HepG2 (cell line): ENCODE data around the gene UNC5CL. TPM values are rescaled to one million over a fixed set of nuclear protein-coding genes. Genes with fewer than 3 reads are reported as not detected.

ENCODE experiments used
- CENPT ChIP-seq: sonication (generic); formaldehyde crosslinking; IDR thresholded peaks from 2 replicates; pipeline ENCODE4 v1.8.0; 2022; ENCODE audit warnings: low read depth, mild to moderate bottlenecking, moderate library complexity, missing genetic modification reagents
- FOXC1 ChIP-seq: sonication (generic); formaldehyde crosslinking; IDR thresholded peaks from 2 replicates; pipeline ENCODE4 v1.8.0; 2022; ENCODE audit warnings: mild to moderate bottlenecking, missing genetic modification reagents, borderline replicate concordance
- FOXJ3 ChIP-seq: sonication (generic); formaldehyde crosslinking; IDR thresholded peaks from 2 replicates; pipeline ENCODE4 v1.4.0; 2020; ENCODE audit warnings: missing genetic modification reagents, mild to moderate bottlenecking, borderline replicate concordance
- HMG20B ChIP-seq: conservative IDR thresholded peaks from 2 replicates; pipeline ENCODE4 v1.6.1; 2016; ENCODE audit warnings: missing genetic modification reagents, missing compliant biosample characterization
- MIER2 ChIP-seq: IDR thresholded peaks from 2 replicates; pipeline ENCODE4 v1.6.1; 2016; ENCODE audit warnings: missing biosample characterization, missing genetic modification reagents
- MYNN ChIP-seq: sonication (generic); formaldehyde crosslinking; IDR thresholded peaks from 2 replicates; pipeline ENCODE4 v1.4.0; 2020; ENCODE audit warnings: mild to moderate bottlenecking, low read depth, missing genetic modification reagents
- SP4 ChIP-seq: sonication (generic); formaldehyde crosslinking; IDR thresholded peaks from 2 replicates; pipeline ENCODE4 v1.8.1; 2023; ENCODE audit warnings: mild to moderate bottlenecking, missing genetic modification reagents
- TCF7L2 ChIP-seq: IDR thresholded peaks from 2 replicates; pipeline ENCODE4 v1.6.1; 2011; ENCODE audit warnings: mild to moderate bottlenecking, low read depth, low read length, moderate library complexity
- ZFAT ChIP-seq: sonication (generic); formaldehyde crosslinking; conservative IDR thresholded peaks from 2 replicates; pipeline ENCODE4 v1.8.1; 2023; ENCODE audit warnings: missing genetic modification reagents, inconsistent platforms
- ZMAT3 ChIP-seq: sonication (generic); formaldehyde crosslinking; conservative IDR thresholded peaks from 2 replicates; pipeline ENCODE4 v1.7.0; 2021; ENCODE audit warnings: missing genetic modification reagents
- ZNF282 ChIP-seq: fragments of 450-650 bp; IDR thresholded peaks from 2 replicates; pipeline ENCODE4 v1.6.1; 2018; ENCODE audit not compliant: partially characterized antibody
- ZNF350 ChIP-seq: sonication (generic); formaldehyde crosslinking; IDR thresholded peaks from 2 replicates; pipeline ENCODE4 v1.4.0; 2020; ENCODE audit warnings: mild to moderate bottlenecking, low read depth, missing genetic modification reagents, borderline replicate concordance
- ZNF432 ChIP-seq: sonication (generic); formaldehyde crosslinking; IDR thresholded peaks from 2 replicates; pipeline ENCODE4 v1.5.0; 2020; ENCODE audit warnings: missing genetic modification reagents, mild to moderate bottlenecking, borderline replicate concordance
- ZNF674 ChIP-seq: sonication (generic); formaldehyde crosslinking; IDR thresholded peaks from 2 replicates; pipeline ENCODE4 v1.5.0; 2020; ENCODE audit warnings: low read depth, mild to moderate bottlenecking, missing genetic modification reagents
- ZNF850 ChIP-seq: sonication (generic); formaldehyde crosslinking; conservative IDR thresholded peaks from 2 replicates; pipeline ENCODE4 v1.9.0; 2021; ENCODE audit warnings: mild to moderate bottlenecking, missing genetic modification reagents
- ZSCAN30 ChIP-seq: sonication (generic); formaldehyde crosslinking; IDR thresholded peaks from 2 replicates; pipeline ENCODE4 v1.5.0; 2020; ENCODE audit warnings: mild to moderate bottlenecking, missing genetic modification reagents
- polyA plus RNA-seq, 8 experiments: library from polyadenylated mRNA; depleted of rRNA in 3 of 8; stranded (reverse) in 7 of 8; unstranded in 1 of 8; fragments of >200 nt; fragmentation: Illumina TruSeq in 4 of 8; extraction: Trizol in 4 of 8; gene quantifications; 2 replicates each; pipeline versions ENCODE4 v1.2.1 to v1.2.3, GENCODE V29; 2011 to 2016; ENCODE audit warnings: low read depth in 4 of 8, missing spikeins in 1 of 8, mixed read lengths in 1 of 8; ENCODE audit not compliant: insufficient read depth in 1 of 8
- total RNA-seq, 5 experiments: library from RNA; depleted of rRNA; stranded (reverse); fragments of >200 nt; fragmentation: Illumina TruSeq; extraction: Trizol; gene quantifications; 2 replicates each; pipeline ENCODE4 v1.2.3, GENCODE V29; 2016; ENCODE audit warnings: low read depth in 1 of 5
- TF ChIP-seq, protein P1 (sequence below): sonication (generic); formaldehyde crosslinking; IDR thresholded peaks from 2 replicates; pipeline ENCODE4 v1.4.0; 2020; ENCODE audit warnings: missing genetic modification reagents, borderline replicate concordance
- TF ChIP-seq, protein P2 (sequence below): sonication (generic); formaldehyde crosslinking; IDR thresholded peaks from 2 replicates; pipeline ENCODE4 v1.5.0; 2020; ENCODE audit warnings: missing genetic modification reagents, mild to moderate bottlenecking, borderline replicate concordance
- TF ChIP-seq, protein P3 (sequence below): sonication (generic); formaldehyde crosslinking; IDR thresholded peaks from 2 replicates; pipeline ENCODE4 v1.4.0; 2020; ENCODE audit warnings: missing genetic modification reagents
- TF ChIP-seq, protein P4 (sequence below): sonication (generic); formaldehyde crosslinking; IDR thresholded peaks from 2 replicates; pipeline ENCODE4 v1.4.0; 2020; ENCODE audit warnings: missing genetic modification reagents

Gene UNC5CL
- total and polyA plus RNA-seq, 2 of the 13 experiments (the other 11 are each of a cell fraction or from before 2014, with no cell fraction given), result 2.4 to 2.5 TPM

DNA sequence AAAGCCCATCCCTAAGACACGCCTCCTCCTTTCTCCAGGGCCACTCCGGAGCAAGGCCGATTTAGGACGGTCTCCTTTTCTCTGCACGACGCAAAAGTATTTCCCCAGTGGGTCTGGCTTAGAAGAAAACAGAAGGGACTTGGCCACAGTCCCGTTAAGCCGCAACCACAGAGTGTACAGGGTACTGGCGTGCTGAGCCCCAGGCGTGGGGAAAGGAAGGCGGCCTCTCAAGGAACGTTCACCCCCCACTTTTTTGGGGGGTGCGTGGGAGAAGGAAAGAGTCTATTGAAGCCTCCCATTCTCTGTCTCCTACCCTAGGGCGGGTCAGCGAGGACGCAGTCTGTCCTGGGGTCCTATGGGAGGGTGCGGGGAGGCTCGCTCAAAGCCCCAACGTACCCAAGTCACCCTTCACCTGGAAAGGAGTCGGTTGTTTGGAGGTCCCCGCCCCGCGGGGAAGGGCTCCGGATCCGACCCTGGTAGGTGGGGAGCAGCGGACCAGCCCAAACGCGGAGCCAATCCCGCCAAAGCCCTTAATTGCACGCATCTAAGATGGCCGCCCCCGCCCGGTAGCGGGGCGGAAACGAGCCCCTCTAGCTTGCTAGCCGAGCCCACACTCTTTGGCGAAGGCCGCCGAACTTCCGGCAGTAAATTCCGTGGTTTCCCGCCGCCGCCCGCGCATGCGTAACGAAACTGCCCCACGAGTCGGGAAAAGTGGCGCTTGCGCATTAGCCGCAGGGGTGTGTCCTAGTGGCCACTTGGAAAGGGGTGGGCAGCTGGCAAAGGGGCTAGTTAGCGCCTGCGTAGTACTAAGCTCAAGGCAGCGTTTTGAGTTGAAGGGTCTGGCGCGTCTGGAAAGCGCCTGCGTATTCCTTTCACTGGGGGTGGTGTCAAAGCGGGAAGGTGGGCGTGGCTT, 33.2 kb upstream of the UNC5CL start, which contains the start of gene OARD1 (continued):
- no peak; the same call in 1 of the 2 replicates for TF ChIP-seq HMG20B (CRISPR knock-in tag)
- no peak for TF ChIP-seq MYNN (CRISPR knock-in tag)
- TF ChIP-seq, protein P1, sequence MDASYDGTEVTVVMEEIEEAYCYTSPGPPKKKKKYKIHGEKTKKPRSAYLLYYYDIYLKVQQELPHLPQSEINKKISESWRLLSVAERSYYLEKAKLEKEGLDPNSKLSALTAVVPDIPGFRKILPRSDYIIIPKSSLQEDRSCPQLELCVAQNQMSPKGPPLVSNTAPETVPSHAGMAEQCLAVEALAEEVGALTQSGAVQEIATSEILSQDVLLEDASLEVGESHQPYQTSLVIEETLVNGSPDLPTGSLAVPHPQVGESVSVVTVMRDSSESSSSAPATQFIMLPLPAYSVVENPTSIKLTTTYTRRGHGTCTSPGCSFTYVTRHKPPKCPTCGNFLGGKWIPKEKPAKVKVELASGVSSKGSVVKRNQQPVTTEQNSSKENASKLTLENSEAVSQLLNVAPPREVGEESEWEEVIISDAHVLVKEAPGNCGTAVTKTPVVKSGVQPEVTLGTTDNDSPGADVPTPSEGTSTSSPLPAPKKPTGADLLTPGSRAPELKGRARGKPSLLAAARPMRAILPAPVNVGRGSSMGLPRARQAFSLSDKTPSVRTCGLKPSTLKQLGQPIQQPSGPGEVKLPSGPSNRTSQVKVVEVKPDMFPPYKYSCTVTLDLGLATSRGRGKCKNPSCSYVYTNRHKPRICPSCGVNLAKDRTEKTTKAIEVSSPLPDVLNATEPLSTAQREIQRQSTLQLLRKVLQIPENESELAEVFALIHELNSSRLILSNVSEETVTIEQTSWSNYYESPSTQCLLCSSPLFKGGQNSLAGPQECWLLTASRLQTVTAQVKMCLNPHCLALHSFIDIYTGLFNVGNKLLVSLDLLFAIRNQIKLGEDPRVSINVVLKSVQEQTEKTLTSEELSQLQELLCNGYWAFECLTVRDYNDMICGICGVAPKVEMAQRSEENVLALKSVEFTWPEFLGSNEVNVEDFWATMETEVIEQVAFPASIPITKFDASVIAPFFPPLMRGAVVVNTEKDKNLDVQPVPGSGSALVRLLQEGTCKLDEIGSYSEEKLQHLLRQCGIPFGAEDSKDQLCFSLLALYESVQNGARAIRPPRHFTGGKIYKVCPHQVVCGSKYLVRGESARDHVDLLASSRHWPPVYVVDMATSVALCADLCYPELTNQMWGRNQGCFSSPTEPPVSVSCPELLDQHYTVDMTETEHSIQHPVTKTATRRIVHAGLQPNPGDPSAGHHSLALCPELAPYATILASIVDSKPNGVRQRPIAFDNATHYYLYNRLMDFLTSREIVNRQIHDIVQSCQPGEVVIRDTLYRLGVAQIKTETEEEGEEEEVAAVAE (CRISPR knock-in tag), result no peak; the same call in 1 of the 2 replicates
- no peak; the same call in 1 of the 2 replicates for TF ChIP-seq CENPT (CRISPR knock-in tag)
- TF ChIP-seq FOXJ3 (CRISPR knock-in tag), result no peak
- TF ChIP-seq ZFAT (CRISPR knock-in tag), result 0 out of 2 replicates have a peak, but pooled peaks have one; percentile 45
- TF ChIP-seq, protein P2, sequence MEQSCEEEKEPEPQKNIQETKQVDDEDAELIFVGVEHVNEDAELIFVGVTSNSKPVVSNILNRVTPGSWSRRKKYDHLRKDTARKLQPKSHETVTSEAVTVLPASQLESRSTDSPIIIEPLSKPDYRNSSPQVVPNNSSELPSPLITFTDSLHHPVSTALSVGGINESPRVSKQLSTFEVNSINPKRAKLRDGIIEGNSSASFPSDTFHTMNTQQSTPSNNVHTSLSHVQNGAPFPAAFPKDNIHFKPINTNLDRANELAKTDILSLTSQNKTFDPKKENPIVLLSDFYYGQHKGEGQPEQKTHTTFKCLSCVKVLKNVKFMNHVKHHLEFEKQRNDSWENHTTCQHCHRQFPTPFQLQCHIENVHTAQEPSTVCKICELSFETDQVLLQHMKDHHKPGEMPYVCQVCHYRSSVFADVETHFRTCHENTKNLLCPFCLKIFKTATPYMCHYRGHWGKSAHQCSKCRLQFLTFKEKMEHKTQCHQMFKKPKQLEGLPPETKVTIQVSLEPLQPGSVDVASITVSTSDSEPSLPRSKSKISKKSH, result no peak
- TF ChIP-seq, protein P3, sequence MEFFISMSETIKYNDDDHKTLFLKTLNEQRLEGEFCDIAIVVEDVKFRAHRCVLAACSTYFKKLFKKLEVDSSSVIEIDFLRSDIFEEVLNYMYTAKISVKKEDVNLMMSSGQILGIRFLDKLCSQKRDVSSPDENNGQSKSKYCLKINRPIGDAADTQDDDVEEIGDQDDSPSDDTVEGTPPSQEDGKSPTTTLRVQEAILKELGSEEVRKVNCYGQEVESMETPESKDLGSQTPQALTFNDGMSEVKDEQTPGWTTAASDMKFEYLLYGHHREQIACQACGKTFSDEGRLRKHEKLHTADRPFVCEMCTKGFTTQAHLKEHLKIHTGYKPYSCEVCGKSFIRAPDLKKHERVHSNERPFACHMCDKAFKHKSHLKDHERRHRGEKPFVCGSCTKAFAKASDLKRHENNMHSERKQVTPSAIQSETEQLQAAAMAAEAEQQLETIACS, result no peak; the same call in 1 of the 2 replicates
- TF ChIP-seq SP4, result no peak
- TF ChIP-seq ZSCAN30, result no peak
- peak; percentile 86 for TF ChIP-seq ZMAT3 (CRISPR knock-in tag)
- peak; percentile 39; the same call in 1 of the 2 replicates for TF ChIP-seq MIER2
- TF ChIP-seq FOXC1 (CRISPR knock-in tag), result no peak; the same call in 1 of the 2 replicates
- TF ChIP-seq ZNF674 (CRISPR knock-in tag), result 0 out of 2 replicates have a peak, but pooled peaks have one; percentile 40
- TF ChIP-seq, protein P4, sequence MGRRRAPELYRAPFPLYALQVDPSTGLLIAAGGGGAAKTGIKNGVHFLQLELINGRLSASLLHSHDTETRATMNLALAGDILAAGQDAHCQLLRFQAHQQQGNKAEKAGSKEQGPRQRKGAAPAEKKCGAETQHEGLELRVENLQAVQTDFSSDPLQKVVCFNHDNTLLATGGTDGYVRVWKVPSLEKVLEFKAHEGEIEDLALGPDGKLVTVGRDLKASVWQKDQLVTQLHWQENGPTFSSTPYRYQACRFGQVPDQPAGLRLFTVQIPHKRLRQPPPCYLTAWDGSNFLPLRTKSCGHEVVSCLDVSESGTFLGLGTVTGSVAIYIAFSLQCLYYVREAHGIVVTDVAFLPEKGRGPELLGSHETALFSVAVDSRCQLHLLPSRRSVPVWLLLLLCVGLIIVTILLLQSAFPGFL (CRISPR knock-in tag), result no peak; the same call in 1 of the 2 replicates
- TF ChIP-seq TCF7L2, result no peak
- TF ChIP-seq ZNF850, result no peak
- TF ChIP-seq ZNF282, result no peak
- TF ChIP-seq ZNF432, result no peak
- TF ChIP-seq ZNF350, result peak; percentile 92
